Measurements from ENCODE around the gene GLP2R.
A peak's percentile ranks its signal among the peaks of the same experiment; 100 is the strongest.

The GLP2R gene

DNA sequence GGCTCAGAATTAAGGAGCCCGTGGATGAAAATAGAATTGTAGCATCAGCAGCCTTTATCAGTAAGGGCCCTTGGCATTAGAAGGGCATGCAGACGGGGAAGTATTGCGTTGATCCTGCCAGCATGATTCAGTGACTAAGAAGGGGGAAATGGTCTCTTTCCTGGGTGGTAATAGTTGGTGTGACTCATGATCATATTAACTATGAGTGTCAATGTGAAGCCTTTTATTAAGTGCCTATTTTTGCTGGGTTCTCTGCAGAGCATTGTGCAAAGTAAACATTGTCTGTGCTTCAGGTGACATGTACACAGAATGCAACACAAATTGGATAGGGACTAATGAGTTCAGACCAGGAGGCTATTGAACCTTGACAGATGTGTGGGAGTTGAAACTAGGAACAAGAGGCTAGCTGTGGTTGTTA lies 54.9 kb downstream of the GLP2R start:
- peak; percentile 55 for DNase-seq (ENCODE audit: low read depth)
- H3K4me3 ChIP-seq (ENCODE audit: low read length) = no peak overlapping the region
- TF ChIP-seq, protein P1, sequence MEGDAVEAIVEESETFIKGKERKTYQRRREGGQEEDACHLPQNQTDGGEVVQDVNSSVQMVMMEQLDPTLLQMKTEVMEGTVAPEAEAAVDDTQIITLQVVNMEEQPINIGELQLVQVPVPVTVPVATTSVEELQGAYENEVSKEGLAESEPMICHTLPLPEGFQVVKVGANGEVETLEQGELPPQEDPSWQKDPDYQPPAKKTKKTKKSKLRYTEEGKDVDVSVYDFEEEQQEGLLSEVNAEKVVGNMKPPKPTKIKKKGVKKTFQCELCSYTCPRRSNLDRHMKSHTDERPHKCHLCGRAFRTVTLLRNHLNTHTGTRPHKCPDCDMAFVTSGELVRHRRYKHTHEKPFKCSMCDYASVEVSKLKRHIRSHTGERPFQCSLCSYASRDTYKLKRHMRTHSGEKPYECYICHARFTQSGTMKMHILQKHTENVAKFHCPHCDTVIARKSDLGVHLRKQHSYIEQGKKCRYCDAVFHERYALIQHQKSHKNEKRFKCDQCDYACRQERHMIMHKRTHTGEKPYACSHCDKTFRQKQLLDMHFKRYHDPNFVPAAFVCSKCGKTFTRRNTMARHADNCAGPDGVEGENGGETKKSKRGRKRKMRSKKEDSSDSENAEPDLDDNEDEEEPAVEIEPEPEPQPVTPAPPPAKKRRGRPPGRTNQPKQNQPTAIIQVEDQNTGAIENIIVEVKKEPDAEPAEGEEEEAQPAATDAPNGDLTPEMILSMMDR (conservative IDR thresholded peaks at IDR 0.05; ENCODE audit: low read length) = no peak

DNA sequence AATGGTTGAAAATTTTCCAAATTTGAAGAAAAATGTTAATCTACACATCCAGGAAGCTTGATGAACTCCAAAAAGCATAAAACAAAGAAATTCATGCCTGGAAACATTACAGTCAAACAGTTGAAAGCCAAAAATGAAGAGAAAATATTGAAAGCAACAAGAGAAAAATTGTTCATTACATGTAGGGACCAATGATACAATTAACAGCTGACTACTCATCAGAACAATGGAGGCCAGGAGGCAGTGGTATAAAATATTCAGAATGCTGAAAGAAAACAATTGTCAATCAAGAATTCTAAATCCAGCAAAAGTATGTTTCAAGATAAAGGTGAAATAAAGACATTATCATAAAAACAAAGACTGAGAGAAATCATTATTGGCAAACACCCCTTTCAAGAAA lies 57.7 kb downstream of the GLP2R start:
- no peak for DNase-seq (ENCODE audit: low read depth)
- H3K4me3 ChIP-seq (ENCODE audit: low read length) = no peak overlapping the region
- TF ChIP-seq, protein P1 (conservative IDR thresholded peaks at IDR 0.05; ENCODE audit: low read length) = no peak

DNA sequence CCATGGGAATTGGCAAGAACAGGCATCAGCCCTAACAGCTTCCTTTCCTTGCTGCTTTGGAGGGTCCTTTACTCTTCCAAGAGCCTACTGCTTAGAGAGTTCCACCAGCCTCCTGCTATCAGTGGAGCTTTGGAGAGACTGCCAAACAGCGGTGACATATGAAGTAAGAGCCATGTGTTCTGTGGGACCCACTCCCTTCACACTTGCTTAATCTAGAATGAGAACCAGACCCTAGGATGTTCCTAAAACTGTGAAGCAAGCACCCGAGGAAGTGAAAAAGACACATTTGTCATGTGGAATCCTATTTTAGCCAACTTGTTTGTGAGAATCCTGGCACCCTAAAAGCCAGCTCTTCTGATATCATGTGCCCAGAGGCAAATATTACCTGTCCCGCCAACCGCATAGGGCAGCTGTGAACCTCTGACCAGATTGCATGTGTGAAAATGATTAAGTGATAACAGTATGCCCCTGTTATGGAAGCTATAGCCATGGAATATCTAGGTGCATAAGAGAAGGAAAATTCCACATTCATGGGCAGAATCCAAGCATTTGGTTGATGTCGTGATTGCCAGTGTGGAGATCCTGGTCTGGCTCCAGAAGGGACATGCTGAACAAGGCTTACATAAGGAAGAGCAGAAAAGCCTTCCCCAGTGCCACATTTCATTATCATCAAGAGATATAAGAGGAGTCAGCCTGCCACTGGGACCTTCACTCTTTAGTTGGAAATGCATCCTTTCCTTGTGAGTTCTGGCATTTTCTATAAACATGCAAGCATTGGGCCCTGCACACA lies 60.6 kb downstream of the GLP2R start:
- TF ChIP-seq, protein P1 (conservative IDR thresholded peaks at IDR 0.05; ENCODE audit: low read length) = no peak
- no peak for DNase-seq (ENCODE audit: low read depth)

DNA sequence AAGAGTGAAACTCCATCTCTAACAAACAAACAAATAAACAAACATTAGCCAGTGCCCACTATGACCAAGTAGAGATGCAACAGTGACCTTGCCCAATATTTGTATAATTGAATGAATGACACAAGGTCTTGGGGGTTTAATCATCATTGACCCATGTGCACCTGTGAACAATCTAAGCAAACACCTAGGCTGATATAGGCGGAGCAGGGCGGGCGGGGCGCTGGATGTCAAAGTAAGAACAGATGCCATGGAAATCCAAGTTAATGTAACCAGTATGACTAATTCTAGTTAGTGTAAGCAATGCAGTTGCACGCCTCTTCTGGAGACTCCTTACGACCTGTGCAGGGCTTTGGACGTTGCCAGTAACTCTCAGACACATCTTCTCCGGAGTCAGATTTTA lies 61.8 kb downstream of the GLP2R start:
- H3K4me3 ChIP-seq (ENCODE audit: low read length) = no peak overlapping the region
- TF ChIP-seq, protein P1 (conservative IDR thresholded peaks at IDR 0.05; ENCODE audit: low read length) = no peak
- no peak for DNase-seq (ENCODE audit: low read depth)

More for the DNA sequence above, 60.6 kb downstream of the GLP2R start:
- no peak overlapping the region for H3K4me3 ChIP-seq (ENCODE audit: low read length)

DNA sequence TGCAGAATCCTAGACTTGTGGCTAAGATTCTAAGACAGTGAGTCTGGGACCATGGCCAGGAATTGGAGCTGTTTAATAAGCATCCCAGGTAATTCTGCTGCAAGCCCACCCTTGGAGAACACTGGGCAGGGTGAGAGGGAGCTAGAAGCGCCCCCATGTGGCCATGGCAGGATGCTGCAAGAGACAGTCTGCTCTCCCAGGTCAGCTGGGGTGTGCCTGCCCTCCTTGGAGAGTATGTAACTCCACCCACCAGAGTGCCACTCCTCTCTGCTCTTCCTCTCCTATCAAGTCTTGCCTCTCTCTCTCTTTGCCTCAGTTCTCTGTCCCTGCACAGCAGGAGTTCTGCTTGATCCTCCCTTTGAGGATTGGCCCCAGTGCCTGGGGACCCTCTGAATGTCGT lies 64.4 kb downstream of the GLP2R start:
- TF ChIP-seq, protein P1 (conservative IDR thresholded peaks at IDR 0.05; ENCODE audit: low read length) = peak; percentile 62
- H3K4me3 ChIP-seq (ENCODE audit: low read length) = no peak overlapping the region
- no peak for DNase-seq (ENCODE audit: low read depth)

DNA sequence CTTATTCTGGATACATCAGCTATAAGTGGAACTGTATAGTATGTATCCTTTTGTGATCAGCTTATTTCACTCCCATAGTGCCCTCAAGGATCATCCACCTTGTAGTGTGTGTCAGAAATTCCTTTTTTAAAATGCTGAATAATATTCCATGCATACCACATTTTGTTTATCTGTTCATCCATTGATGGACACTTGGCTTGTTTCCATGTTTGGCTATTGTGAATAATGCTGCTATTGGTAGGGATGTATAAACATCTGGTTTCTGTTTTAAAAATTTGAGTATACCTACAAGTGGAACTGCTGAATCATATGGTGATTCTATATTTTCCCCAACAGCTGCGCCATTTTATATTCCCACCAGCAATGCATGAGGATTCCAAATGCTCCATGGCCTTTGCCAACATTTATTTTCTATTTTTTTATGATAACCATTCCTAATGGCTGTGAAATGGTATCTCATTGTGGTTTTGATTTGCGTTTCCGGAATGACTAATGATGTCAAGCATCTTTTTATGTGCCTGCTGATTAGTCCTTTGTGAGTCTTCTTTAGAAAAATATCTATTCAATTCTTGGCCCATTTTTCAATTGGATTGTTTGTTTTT lies 67.8 kb downstream of the GLP2R start:
- TF ChIP-seq, protein P1 (conservative IDR thresholded peaks at IDR 0.05; ENCODE audit: low read length) = no peak
- no peak overlapping the region for H3K4me3 ChIP-seq (ENCODE audit: low read length)
- DNase-seq (ENCODE audit: low read depth) = peak; percentile 57

DNA sequence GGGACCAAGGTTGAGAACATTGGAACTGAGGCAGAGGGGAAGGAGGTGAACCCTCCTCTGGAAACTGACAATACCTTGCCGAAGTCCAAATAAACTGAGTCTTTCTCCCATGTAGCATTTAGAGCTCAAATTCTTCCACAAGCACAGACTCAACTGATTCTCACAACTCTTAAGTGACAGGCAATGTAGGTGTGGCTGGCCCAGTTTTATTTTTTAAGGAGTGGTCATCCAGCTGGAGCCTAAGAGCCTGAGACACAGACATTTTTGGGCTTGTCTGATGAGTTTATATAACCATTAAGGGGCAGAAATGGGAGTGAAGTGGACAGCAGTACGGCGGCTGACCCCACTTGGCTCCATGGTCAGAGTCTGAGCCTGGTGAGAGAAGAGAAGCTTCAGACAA lies 68.5 kb downstream of the GLP2R start:
- no peak overlapping the region for H3K4me3 ChIP-seq (ENCODE audit: low read length)
- TF ChIP-seq, protein P1 (conservative IDR thresholded peaks at IDR 0.05; ENCODE audit: low read length) = no peak
- DNase-seq (ENCODE audit: low read depth) = no peak
